Naive thymus-derived CD4-positive, alpha-beta T cell (primary cell): ENCODE results near the gene RTN4IP1. TPM values are rescaled to one million over a fixed set of nuclear protein-coding genes. Genes with fewer than 3 reads are reported as not detected.

Source experiments
- ATAC-seq: fragments of 150-1000 bp; cut with Tn5 transposase; 2 replicates; pipeline ENCODE4 v1.10.0; 2021; ENCODE audit warnings: mild to moderate bottlenecking, moderate library complexity
- CTCF ChIA-PET: fragments of 350-600 bp; sonication (Branson Sonifier 250); formaldehyde crosslinking; loops from one replicate; lab custom pipeline; 2021; ENCODE audit warnings: antibody characterized with exemption; lab: Charles Lee
- POLR2A ChIA-PET: fragments of 350-600 bp; sonication (Branson Sonifier 250); formaldehyde crosslinking; loops from one replicate; lab custom pipeline; 2021; ENCODE audit warnings: antibody characterized with exemption, inconsistent platforms; lab: Charles Lee
- DNase-seq, 9 donors: peaks; one replicate each; pipeline versions ENCODE4 v3.0.0 to v3.0.0-alpha.2; 2020 to 2022; ENCODE audit warnings: mixed read lengths in 1 of 9
- H3K27ac ChIP-seq: one replicate; pipeline ENCODE4 v1.7.0; 2013; ENCODE audit warnings: mild to moderate bottlenecking, low read depth, low read length, moderate library complexity
- H3K27me3 ChIP-seq, 2 donors: one replicate each; pipeline ENCODE4 v1.7.0; 2013; ENCODE audit warnings: low read length in 2 of 2, mild to moderate bottlenecking in 2 of 2, moderate library complexity in 2 of 2; ENCODE audit not compliant: control insufficient read depth in 2 of 2, insufficient read depth in 2 of 2
- H3K36me3 ChIP-seq, 3 experiments: 1 replicate in 2 of 3; 2 replicates in 1 of 3; pipeline ENCODE4 v1.7.0; 2013; ENCODE audit warnings: low read length in 3 of 3, mild to moderate bottlenecking in 3 of 3, moderate library complexity in 1 of 3; ENCODE audit not compliant: insufficient read depth in 3 of 3, control insufficient read depth in 2 of 3
- H3K4me1 ChIP-seq, 2 donors: one replicate each; pipeline ENCODE4 v1.7.0; 2013; ENCODE audit warnings: low read length in 2 of 2, mild to moderate bottlenecking in 2 of 2, moderate library complexity in 1 of 2; ENCODE audit not compliant: control insufficient read depth in 2 of 2, insufficient read depth in 2 of 2
- H3K4me3 ChIP-seq: 2 replicates; pipeline ENCODE4 v1.7.0; 2013; ENCODE audit warnings: mild to moderate bottlenecking, low read length
- H3K9me3 ChIP-seq, 3 experiments: 1 replicate in 2 of 3; 2 replicates in 1 of 3; pipeline ENCODE4 v1.7.0; 2013; ENCODE audit warnings: low read length in 3 of 3; ENCODE audit not compliant: control insufficient read depth in 2 of 3
- H3K27ac Mint-ChIP-seq, 9 donors: one replicate each; pipeline ENCODE4 v1.8.0; 2020 to 2022; ENCODE audit warnings: mixed read lengths in 9 of 9, mild to moderate bottlenecking in 8 of 9, moderate library complexity in 5 of 9, inconsistent platforms in 2 of 9
- H3K27me3 Mint-ChIP-seq, 5 donors: one replicate each; pipeline ENCODE4 v1.8.0; 2021 to 2022; ENCODE audit warnings: mixed read lengths in 5 of 5, mild to moderate bottlenecking in 1 of 5
- H3K36me3 Mint-ChIP-seq, 5 donors: one replicate each; pipeline ENCODE4 v1.8.0; 2020 to 2022; ENCODE audit warnings: mixed read lengths in 5 of 5, mild to moderate bottlenecking in 3 of 5, inconsistent platforms in 1 of 5
- H3K4me1 Mint-ChIP-seq, 7 donors: one replicate each; pipeline ENCODE4 v1.8.0; 2020 to 2022; ENCODE audit warnings: mixed read lengths in 7 of 7, mild to moderate bottlenecking in 3 of 7, inconsistent platforms in 1 of 7
- H3K4me3 Mint-ChIP-seq, 10 donors: one replicate each; pipeline ENCODE4 v1.8.0; 2020 to 2022; ENCODE audit warnings: mild to moderate bottlenecking in 10 of 10, mixed read lengths in 10 of 10, moderate library complexity in 6 of 10, inconsistent platforms in 2 of 10
- H3K9me3 Mint-ChIP-seq, 11 donors: one replicate each; pipeline ENCODE4 v1.8.0; 2020 to 2022; ENCODE audit warnings: mixed read lengths in 11 of 11, mild to moderate bottlenecking in 4 of 11, inconsistent platforms in 1 of 11, moderate library complexity in 1 of 11
- intact Hi-C, 2 donors: fragments of 100-400 bp; cut with micrococcal nuclease; formaldehyde crosslinking; loops; one replicate each; pipeline ENCODE4 v1.15.1; 2023
- polyA plus RNA-seq, 2 donors: library from polyadenylated mRNA; unstranded; fragments of 300-500 nt; fragmentation: Illumina TruSeq; gene quantifications; one replicate each; pipeline ENCODE4 v1.2.3, GENCODE V29; 2021
- total RNA-seq, 6 experiments: library from RNA in 5 of 6; stranded (reverse) in 5 of 6; gene quantifications; 1 replicate in 5 of 6; 2 replicates in 1 of 6; pipeline ENCODE4 v1.2.3 and lab custom pipeline; 2021 to 2026

RTN4IP1 gene
- total and polyA plus RNA-seq, 7 experiments from 2014 or later: 5.1 to 9.4 (median 5.8) TPM

DNA sequence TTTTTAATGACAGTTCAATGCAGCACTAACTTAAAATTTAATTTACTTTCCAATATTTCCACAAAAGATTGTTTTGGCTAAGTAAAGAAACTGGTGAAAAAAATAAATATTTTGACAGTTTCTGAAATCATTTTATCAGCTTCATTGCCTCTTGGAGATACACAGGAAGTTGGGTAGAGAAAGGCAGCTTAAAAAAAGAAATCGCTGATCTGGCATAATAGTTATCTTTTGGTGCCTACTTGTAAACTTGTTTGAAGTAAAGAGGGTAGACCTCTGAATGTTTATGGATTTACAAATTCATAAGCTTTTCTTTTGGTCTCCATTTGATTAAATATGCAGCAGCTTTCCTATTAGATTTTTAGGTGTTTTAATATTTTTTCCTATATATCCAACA, 103.4 kb downstream of the RTN4IP1 start:
- no peak overlapping the region for H3K4me3 ChIP-seq
- H3K27me3 ChIP-seq: no peaks in the 10 kb centered on the region
- no peak for ATAC-seq
- CTCF ChIA-PET: interaction anchor here (1.0 to 8.0 kb wide), 2 partner anchors 13 to 81 kb away, joined by 3 to 74 read pairs; no protein-coding TSS in a partner anchor
- Mint-ChIP-seq H3K4me1 (peaks cover 24 to 79% (median 65%) of the 10 kb centered on the region in 7 donors), H3K4me3 (peak overlapping the region in 8 of 10 donors; percentile 57 to 96 (median 92)), H3K36me3 (peaks cover 9 to 40% (median 32%) of the 10 kb centered on the region in 5 donors), H3K27ac (peak overlapping the region; percentile 9 to 98 (median 94)), H3K9me3 (no peaks in the 10 kb centered on the region), H3K27me3 (no peaks in the 10 kb centered on the region)
- H3K36me3 ChIP-seq: peaks cover 11 to 14% (median 14%) of the 10 kb centered on the region in 3 experiments
- peak in 3 of 9 donors; percentile 19 to 41 (median 40) for DNase-seq
- peaks cover 10 to 11% of the 10 kb centered on the region in 2 donors for H3K4me1 ChIP-seq
- no peaks in the 10 kb centered on the region for H3K9me3 ChIP-seq
- H3K27ac ChIP-seq: peak overlapping the region; percentile 86
- POLR2A ChIA-PET: interaction anchor here (0.6 to 9.3 kb wide), 9 partner anchors 9 to 68 kb away, joined by 3 to 173 read pairs (median 4); no protein-coding TSS in a partner anchor
- intact Hi-C loops: loop anchor here (1.0 to 10.0 kb wide), 7 partner anchors 8 to 1671 kb away; partner anchors contain the start of genes BEND3 (in 1 of the 2) and HACE1 (in 1 of the 2)

- H3K4me1 ChIP-seq: peaks cover 11 to 13% of the 10 kb centered on the region in 2 donors
- Mint-ChIP-seq H3K4me1 (peaks cover 24 to 79% (median 63%) of the 10 kb centered on the region in 7 donors), H3K4me3 (peak overlapping the region; percentile 80 to 96 (median 91)), H3K27me3 (no peaks in the 10 kb centered on the region), H3K27ac (peak overlapping the region; percentile 92 to 98 (median 94)), H3K9me3 (no peaks in the 10 kb centered on the region), H3K36me3 (peaks cover 9 to 35% (median 29%) of the 10 kb centered on the region in 5 donors)
- ChIA-PET POLR2A (interaction anchor here (0.6 to 9.3 kb wide), 10 partner anchors 9 to 67 kb away, joined by 3 to 173 read pairs (median 4); no protein-coding TSS in a partner anchor), CTCF (interaction anchor here (0.6 to 8.0 kb wide), 5 partner anchors 12 to 80 kb away, joined by 3 to 74 read pairs (median 3); no protein-coding TSS in a partner anchor)
- H3K36me3 ChIP-seq: peaks cover 11 to 14% (median 14%) of the 10 kb centered on the region in 3 experiments
- no peaks in the 10 kb centered on the region for H3K9me3 ChIP-seq
- DNase-seq: peak in 7 of 9 donors; percentile 43 to 65 (median 57)
- peak; percentile 21 for ATAC-seq
- H3K4me3 ChIP-seq: peak overlapping the region; percentile 57
- no peaks in the 10 kb centered on the region for H3K27me3 ChIP-seq
- intact Hi-C loops: loop anchor here (1.0 to 10.0 kb wide), 6 partner anchors 13 to 1670 kb away; partner anchors contain the start of genes BEND3 (in 1 of the 2) and HACE1 (in 1 of the 2)
- peak overlapping the region; percentile 86 for H3K27ac ChIP-seq
Observed at GRCh38 chr6:106525107-106525881, 104.0 kb downstream of the RTN4IP1 start.

- Histone ChIP-seq H3K4me1 (peaks cover 31 to 35% of the 10 kb centered on the region in 2 donors), H3K36me3 (peaks cover 0 to 4% (median 0%) of the 10 kb centered on the region in 3 experiments), H3K9me3 (no peaks in the 10 kb centered on the region), H3K27ac (peak overlapping the region; percentile 86), H3K27me3 (no peaks in the 10 kb centered on the region), H3K4me3 (peak overlapping the region; percentile 69)
- H3K4me3 Mint-ChIP-seq: peak overlapping the region; percentile 82 to 96 (median 93)
- ChIA-PET POLR2A (interaction anchor here (1.9 to 9.3 kb wide), 6 partner anchors 8 to 21 kb away, joined by 7 to 173 read pairs (median 12); no protein-coding TSS in a partner anchor), CTCF (interaction anchor here (0.6 to 8.0 kb wide), 7 partner anchors 10 to 77 kb away, joined by 3 to 74 read pairs (median 4); no protein-coding TSS in a partner anchor)
- no peaks in the 10 kb centered on the region for H3K9me3 Mint-ChIP-seq
- ATAC-seq: no peak
- peak in 4 of 9 donors; percentile 22 to 34 (median 24) for DNase-seq
- H3K27me3 Mint-ChIP-seq: no peaks in the 10 kb centered on the region
- peaks cover 0 to 15% (median 7%) of the 10 kb centered on the region in 5 donors for H3K36me3 Mint-ChIP-seq
- H3K27ac Mint-ChIP-seq: peak overlapping the region; percentile 92 to 99 (median 95)
- intact Hi-C loops: loop anchor here (5.0 to 10.0 kb wide), 8 partner anchors 328 to 1668 kb away; partner anchors contain the start of genes SCML4 (in 2 of the 2), BEND3 (in 1 of the 2), HACE1 (in 1 of the 2) and MTRES1 (in 1 of the 2)
- peaks cover 31 to 83% (median 73%) of the 10 kb centered on the region in 7 donors for H3K4me1 Mint-ChIP-seq
Observed at GRCh38 chr6:106522562-106523250, 106.6 kb downstream of the RTN4IP1 start.

Other genes with a start within 250 kb of the RTN4IP1 start
- gene QRSL1, start 80 bp upstream of the RTN4IP1 start, total RNA-seq: 10 to 100 TPM in 4 of 5 experiments, 1 to 10 TPM in 1; 8.0 to 14.8 (median 13.6) TPM
- gene QRSL1, start 80 bp upstream of the RTN4IP1 start, polyA plus RNA-seq: 10 to 100 TPM; 11.9 to 12.5 TPM